ENCODE data around the gene CRYBG1. TPM values are rescaled to one million over a fixed set of nuclear protein-coding genes. Genes with fewer than 3 reads are reported as not detected.
"Not testable (repeated sequence)": the region's sequence is repeated elsewhere in the genome, so short reads cannot be mapped to it uniquely, and the experiment has no call there.

Gene CRYBG1
- total RNA-seq, 1 donor from 2014 or later: 16.3 TPM

DNA sequence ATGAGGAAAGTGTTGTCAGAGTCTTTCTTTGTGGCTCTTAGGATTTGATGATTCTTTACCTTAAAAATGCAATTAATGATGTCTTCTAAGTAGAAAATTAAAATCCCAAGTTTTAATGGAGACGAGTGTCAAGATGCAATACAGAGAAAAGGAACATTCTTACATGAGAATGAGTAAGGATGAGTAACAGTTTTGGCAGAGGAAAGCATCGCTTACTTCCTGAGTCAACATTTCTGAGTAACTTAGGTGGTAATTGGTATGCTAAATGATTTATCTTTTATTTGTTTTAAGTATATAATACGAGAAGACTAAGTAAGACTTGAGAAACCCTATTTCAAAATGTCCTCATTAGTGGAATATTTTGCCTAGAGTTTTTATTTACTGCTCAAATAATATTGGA, 167.5 kb downstream of the CRYBG1 start:
- DNase-seq (ENCODE audit: low read depth): peak; percentile 99

DNA sequence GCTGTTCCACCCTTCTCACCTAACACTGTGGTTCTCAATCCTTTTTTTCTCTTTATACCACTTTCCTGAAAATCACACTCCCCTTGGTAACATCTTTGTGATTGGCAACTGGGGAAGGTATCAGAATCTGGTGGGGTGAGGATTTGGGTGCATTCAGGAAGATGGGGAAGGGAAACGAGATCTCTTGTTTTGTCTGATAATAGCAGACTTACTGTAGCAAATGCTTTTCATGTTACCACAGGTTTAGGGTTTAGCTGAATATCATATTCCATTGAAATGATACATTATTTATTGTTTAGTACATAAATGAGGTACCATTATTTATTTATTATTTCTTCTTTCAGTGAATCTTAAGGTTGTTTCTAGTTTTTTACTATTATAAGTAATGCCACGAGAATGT, 168.0 kb downstream of the CRYBG1 start:
- DNase-seq (ENCODE audit: low read depth): no peak

DNA sequence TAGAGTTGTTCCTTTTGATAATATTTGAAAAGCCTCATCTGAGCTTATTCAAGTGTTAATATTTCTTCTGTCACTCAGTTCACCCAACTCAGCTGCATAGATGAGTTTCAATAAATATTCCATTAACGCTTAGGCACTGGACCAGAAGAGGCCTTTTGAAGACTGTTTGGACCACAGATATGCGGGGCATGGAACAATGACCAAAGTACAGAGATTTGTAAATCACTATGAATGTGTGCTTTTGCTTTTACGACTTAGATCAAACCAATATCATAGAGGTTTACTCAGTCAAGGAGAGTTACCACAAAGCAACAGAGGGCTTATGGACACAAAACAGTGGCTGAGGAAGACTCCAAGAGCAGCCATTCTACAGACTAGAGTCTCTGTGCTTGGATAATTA, 168.9 kb downstream of the CRYBG1 start:
- DNase-seq (ENCODE audit: low read depth): peak; percentile 69

DNA sequence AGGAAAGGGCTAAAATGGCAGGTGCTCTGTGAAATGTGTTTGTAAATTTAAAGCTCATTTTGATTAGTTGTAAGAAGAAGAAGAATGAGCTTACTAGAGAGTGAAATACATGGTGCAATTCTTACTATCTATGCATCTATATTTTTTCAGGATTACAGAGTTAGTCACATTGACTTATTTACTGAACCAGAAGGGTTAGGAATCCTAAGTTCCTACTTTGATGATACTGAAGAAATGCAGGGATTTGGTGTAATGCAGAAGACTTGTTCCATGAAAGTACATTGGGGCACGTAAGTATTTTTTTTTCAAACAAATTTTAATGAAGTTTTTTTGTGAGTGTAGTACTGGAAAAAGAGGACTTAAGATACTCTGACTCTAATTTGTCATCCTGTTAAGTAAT, 169.5 kb downstream of the CRYBG1 start:
- no peak for DNase-seq (ENCODE audit: low read depth)

DNA sequence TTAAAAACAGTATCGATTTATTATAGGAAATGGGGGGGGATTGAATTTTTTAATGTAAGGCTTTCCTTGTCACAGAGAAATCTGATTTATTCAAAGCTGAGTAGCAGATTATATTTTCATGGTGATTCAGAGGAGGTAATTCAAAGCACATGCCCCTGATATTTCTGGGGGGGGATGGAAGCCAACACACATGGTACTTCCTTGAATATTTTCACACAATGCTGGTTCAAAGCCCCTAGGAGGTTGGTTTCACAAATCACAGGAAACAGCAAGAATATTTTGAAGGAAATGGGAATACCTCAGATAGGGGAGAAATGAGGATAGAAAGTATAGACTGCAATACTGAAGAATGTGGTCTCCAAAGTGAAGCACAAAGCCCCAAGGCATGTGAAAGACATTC, 170.0 kb downstream of the CRYBG1 start:
- no peak for DNase-seq (ENCODE audit: low read depth)

DNA sequence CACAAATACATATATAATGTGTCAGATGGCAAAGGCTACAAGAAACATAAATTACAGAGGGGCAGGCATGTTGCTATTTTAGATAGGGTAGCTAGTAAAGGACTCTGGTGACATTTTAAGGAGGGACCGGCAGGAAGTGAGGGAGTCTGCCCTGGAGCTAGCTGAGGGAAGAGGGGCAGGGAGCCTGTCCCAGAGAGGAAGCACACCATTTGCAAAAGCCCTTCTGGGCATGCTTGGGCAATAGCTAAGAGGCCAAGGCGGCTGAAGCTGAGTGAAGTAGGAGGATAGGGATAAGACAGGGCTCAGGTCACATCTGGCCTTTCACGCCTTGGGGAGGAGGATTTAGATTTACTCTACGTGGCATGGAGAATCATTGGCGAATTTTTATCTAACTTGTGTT, 172.5 kb downstream of the CRYBG1 start:
- DNase-seq (ENCODE audit: low read depth): no peak

DNA sequence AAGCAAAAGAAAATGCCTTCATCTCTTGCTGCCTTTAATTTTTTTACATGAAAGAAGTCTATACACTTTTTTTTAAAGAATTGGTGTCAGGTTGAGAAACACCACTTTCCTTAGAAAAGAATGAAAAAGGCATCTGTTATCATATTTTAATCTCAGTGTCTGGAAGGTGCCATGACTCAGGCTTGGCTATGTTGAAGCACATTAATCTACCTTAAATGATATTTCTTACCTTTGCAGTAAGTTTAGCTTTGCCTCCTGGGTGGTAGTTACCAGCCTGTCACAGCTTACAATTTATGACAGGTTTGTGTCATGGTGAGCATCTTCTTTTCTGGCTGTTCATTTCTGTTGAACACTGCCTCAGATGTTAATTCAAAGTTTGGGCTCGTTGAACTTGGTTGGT, 173.5 kb downstream of the CRYBG1 start:
- no peak for DNase-seq (ENCODE audit: low read depth)

DNA sequence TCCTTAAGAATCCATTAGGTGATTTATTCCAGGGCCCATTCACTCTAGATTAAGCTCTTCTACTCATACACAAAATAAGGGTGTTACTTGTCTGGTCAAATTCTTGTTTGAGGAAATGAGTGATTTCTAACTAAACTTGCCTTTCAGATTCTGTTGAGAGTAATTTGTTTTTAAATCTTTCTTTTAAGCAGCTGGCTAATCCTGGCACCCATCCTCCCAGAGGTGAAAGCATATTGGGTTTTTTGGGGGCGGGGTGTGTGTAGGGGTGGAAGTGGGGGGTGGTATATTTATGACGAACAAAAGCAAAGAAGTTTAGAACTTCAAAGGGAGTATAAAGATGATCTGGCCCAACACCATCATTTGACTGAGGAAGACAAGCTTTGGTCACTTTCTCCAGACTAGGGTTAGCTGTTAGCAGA, 174.1 kb downstream of the CRYBG1 start:
- DNase-seq (ENCODE audit: low read depth): no peak

DNA sequence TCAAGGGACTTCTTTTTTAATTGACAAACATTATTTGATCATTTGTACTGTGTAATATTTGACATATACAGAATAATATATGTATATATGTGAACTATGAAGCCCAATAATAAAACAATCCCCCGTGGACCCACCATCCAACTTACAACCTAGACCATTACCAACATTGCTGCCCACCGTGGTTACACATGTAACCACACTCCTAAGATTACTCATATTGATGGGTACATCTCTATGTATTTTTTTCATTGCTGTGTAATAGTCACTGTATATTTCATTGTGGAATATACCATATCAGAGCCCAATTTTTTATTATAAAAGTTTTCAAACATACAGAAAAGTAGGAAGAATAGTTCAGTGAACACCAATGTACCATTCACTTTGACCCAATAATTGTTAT, 174.5 kb downstream of the CRYBG1 start:
- DNase-seq (ENCODE audit: low read depth): no peak

DNA sequence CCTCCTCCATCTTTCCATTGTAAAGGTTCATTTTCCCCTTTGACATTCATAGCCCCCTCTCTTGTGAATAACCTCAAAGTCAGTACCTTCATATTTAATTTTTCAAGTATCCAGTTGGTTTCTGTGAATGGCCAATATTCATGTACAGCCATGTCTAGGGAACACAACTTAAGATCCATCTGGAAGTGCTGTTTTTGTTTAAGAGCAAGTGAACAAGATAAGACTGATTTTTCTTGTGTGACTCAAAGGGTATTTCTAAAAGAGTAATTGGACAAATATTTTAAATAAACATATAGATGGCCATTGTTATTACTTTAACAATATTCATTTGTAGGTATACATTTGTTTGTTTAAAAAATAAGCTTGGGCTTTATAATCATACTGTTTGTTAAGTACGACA, 175.8 kb downstream of the CRYBG1 start:
- DNase-seq (ENCODE audit: low read depth): no peak

DNA sequence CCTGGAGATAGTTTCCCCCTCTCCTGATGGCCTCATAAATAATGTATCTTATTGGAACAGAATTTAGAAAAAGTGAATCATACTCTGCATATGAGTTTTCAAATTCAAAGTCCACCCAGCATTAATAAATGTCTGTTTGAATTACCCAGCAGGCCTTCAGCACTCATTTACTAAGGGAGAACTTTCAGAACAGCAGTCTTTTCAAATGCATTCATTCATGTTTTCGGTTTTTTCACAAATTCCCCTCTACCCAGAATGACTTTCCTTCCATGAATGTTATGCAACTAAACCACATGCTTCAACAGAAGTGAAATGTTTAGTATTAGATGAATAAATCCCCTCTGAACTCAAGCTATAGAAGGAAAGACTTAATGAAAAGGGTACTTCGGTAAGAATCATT, 176.3 kb downstream of the CRYBG1 start:
- no peak for DNase-seq (ENCODE audit: low read depth)

DNA sequence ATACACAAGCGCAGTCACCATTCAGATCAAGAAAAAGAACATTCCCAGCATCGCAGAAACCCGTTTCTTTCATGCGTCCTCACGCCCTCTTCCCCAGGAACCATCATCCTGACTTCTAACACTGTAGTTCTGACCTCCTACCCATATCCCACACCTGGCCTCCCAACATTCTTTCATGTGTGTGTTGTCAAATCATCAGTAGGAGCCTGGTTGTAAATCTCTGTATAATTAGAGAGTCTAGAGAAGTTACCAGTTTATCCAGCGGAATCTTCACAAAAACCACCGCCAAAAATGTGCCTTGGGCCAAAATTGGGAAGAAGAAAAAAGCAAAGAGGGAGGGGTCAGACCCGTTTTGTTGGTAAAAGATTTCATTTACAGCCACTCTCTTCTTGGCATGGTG, 177.1 kb downstream of the CRYBG1 start:
- no peak for DNase-seq (ENCODE audit: low read depth)

DNA sequence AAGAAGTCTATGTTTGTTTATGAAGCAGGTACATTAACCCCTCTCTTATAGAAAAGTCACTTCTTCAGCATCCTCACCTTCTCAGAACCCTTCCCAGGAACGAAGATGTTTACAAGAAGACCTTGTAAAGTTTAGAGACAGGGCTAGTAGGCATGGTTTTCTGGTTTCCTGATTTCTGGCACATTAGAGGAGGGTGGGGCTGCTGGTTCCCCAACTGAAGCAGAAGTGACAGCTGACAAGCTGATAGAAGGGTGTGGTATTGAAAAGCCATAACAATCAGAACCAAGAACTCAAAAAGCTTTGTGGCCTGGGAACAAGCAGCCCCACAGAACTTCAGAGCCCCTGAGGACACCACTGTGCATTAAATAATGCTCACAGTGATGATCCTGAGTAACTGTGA, 177.6 kb downstream of the CRYBG1 start:
- DNase-seq (ENCODE audit: low read depth): no peak

DNA sequence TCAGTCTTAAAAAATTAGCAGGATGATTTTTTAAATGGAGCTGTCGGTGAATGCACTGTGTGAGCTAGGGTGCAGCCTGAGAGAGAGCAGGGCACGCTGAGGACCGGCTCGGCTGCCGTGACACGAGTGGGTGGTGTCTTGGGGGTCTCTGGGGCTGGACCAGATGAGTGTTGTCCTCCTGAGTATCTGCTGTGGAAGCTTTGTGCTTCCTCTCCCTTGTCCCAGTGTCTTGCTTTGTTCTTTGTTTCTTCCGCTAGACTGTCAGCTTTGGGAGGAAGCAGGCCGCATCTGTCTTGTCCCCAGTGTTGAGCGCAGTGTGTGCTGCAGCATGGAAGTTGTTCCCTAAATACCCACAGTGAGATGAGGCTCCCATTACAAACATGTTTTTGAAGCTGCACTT, 179.4 kb downstream of the CRYBG1 start:
- no peak for DNase-seq (ENCODE audit: low read depth)

DNA sequence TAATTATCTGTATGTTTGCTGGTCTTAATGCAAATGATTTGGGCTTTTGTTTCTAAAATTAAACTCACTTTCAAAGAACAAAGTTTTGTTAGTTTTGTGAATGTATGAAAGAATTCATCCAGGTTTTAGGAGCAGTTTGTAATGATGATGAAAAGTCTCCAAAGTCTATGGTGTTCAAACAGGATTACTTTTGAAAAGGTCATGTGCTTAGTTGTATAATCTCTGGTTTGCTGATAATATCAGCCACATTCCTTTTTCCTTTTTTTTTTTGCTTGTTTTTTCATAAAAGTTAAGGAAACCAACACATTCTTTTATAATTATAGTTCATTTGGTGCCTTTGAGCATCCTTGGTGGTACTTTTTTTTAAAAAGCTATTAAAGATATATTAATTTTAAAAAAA, 179.9 kb downstream of the CRYBG1 start:
- DNase-seq (ENCODE audit: low read depth): no peak

DNA sequence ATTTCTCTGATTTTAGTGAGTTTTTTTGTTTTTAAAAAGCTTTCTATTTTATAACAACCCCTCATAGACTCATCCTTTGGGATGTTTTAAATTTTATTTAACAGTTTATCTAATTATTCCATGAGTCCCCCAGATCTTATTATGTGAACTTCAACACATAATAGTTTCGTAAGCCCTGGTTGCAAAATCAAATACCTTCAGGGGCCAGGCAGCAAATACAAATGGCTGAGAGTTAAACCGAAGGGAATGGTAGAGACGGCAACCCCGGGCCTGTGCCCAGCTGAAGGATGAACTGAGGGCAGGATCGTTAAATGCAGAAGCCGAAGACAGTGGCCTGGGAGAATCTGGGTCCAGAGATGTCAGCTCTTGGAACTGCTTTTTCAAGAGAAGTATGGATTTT, 180.4 kb downstream of the CRYBG1 start:
- DNase-seq (ENCODE audit: low read depth): no peak

DNA sequence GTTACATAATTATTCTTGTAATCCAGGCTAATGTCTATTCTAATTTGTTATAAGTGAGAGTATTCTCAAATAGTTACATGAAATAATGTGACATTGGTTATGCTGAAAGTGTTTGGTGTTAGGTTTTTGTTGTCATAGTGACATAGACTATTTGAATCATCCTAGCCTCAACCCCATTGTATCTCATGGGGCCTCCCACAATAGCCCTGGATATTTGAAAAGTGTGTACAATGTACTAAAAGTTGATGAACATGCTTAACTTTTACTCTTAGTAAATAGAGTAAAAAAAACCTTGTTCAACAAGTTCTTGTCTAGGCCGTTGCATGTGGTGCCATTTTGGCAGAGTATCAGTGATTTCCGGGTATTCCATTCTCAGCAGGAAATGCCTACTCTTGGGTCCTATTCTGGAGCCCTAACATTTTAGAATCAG, 185.8 kb downstream of the CRYBG1 start:
- peak; percentile 66 for DNase-seq (ENCODE audit: low read depth)

DNA sequence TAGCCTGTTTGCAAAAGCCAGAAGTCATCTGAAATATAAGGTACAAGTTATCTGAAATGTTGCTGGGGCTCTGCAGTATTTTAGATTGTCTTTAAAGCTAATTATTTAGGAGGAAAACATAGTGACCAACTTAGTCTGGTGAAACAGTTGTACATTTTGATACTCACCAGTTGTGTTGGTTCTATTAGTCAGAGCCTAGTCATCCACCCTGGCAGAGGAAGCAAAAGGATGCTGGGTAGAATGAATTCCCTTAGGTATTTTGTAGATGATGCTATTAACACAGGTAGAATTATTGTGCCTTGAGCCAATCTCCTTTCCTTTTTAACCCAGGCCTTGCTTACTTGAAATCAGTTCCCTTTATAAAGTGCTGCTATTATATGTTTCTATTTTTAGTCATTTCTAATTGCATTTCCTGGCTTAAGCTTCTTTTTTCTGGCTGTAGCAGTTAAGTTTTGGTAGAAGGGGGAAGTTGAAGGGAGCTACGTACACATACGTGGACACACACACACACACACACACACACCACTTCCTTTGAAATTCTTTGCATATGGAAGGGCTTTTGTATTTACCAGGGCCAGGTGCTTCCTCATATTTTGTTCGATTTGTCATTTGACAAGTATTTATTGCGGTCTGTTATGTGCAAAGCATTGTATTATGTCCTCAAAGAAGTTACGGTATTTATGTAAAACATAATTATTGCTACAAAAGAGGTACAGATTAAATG, 186.3 kb downstream of the CRYBG1 start:
- peak; percentile 93 for DNase-seq (ENCODE audit: low read depth)

DNA sequence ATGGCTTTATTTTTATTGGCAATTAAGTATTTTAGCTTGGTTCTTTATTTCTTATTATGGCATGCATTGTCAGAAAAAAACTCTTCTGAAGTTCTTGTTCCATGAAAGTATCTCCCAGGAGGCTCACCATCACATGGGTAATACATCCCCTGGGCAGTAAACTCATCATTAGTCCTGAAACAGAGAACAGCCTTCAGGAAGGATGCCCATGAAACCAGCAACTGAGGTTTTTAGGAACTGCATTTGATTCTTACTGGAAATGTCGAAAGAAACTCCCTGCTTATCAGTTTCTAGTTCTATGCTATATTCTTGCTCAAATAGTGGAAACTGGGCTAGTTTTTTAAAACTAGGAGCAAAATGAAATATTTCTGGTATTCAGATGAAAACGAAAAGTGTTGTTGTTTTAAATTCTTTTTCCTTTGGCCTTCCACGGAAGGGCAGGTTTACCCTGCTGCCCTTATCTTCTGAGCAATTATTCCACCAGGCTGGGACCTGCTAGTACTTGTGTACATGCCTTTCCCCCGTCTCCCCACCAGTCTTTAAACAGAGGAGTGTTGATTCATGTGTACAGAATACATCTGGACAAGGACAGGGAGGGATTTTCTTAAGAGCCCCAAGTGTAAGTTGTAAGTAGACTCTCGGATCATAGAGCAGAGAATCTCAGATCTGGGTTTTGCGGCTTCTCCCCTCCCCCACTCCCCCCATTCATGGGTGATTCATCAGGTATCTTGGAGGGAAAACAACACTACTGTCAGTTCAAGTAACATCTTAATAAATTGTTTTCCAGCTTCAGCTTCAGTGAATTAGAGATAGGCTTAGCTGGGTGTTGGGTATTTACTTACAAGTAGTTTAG, 187.3 kb downstream of the CRYBG1 start:
- peak; percentile 21 for DNase-seq (ENCODE audit: low read depth)

DNA sequence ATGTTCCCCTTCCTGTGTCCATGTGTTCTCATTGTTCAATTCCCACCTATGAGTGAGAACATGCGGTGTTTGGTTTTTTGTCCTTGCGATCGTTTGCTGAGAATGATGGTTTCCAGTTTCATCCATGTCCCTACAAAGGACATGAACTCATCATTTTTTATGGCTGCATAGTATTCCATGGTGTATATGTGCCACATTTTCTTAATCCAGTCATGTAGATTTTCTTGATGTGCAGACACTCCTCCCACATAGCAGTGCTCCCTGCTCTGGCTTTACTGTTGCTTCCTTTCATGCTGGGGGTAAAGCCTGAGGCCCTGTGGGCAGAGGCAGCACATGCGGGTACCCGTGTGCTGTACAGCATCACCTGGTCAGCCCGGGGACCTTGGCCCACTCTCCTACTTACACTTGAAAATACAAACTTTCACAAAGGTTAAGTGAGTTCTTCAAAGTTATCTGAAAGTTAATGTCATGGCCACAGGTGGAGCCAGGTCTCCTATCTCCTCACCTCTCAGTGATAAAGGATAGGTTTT, 188.5 kb downstream of the CRYBG1 start:
- not testable (repeated sequence) for DNase-seq (ENCODE audit: low read depth)

DNA sequence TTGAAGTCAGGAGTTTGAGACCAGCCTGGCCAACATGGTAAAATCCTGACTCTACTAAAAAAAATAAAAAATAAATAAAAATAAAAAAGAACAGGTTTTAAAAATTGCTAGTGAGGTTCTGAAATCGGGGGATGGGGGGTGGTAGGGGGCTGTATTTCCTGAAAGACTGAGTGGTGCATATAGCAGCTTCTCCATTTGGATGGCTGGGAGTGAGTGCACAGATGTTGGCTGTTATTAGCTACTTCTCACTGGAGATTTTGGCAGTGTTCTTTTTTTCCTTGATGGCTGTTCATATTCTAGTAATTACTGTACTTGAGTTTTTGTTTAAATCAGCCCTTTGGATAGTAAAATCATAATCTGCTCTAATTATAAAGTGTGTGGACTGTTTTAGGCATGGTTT, 189.0 kb downstream of the CRYBG1 start:
- DNase-seq (ENCODE audit: low read depth): no peak

DNA sequence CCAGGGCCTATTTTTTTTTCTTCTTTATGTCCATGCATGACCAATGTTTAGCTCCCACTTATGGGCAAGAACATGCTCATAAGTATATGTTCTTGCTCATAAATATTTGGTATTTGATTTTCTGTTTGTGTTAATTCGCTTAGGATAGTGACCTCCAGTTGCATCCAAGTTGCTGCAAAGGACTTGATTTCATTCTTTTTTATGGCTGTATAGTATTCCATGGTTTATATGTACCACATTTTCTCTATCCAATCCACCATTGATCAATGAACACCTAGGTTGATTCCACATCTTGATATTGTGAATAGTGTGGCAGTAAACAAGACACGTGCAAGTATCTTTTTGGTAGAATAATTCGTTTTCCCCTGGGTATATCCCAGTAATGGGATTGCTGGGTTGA, 190.6 kb downstream of the CRYBG1 start:
- DNase-seq (ENCODE audit: low read depth): no peak

DNA sequence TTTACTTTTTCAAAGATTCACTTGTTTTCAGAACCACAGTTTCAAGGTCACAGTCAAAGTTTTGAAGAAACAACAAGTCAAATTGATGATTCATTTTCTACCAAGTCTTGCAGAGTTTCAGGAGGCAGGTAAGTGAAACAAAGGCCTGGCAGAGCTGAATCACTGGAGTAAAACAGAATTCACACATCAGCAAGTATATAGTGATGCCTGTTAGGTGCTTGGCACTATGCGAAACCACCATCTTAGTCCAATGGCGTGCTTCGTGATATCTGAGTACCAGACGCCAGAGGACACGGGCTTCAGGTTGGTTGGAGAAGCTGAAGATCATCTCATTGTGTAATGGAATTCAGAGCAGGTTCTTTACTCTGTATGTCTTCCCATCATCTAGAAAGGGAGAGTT, 192.9 kb downstream of the CRYBG1 start:
- DNase-seq (ENCODE audit: low read depth): peak; percentile 81
